Measurements from ENCODE around the gene PDP2. TPM values are rescaled to one million over a fixed set of nuclear protein-coding genes. Genes with fewer than 3 reads are reported as not detected.

The PDP2 gene
- total and polyA plus RNA-seq, 10 donors = 1.0 to 9.6 (median 5.6) TPM

GRCh38 chr16:66843191-66843590 is 37.1 kb upstream of the PDP2 start:
- Histone ChIP-seq H3K27me3 (replicated peaks in 1 of 7) (peaks cover 8 to 49% (median 26%) of the 10 kb centered on the region in 7 donors), H3K4me3 (no peak overlapping the region), H3K4me1 (peaks cover 7 to 16% (median 13%) of the 10 kb centered on the region in 6 donors), H3K27ac (no peak overlapping the region), H3K36me3 (no peaks in the 10 kb centered on the region), H3K9me3 (no peaks in the 10 kb centered on the region)
- 80 to 100% (median 94%) methylated on average over 2 of the region's 2 CpGs for WGBS, 5 donors
- DNase-seq = no peak
- intact Hi-C loops (cut with DNase I; ENCODE audit: low total_unique reads) = no loop called here
- TF ChIP-seq CTCF (IDR thresholded peaks at IDR 0.05 in 8 of 11, conservative IDR thresholded peaks at IDR 0.05 in 3 of 11) = no peak
- no peak for TF ChIP-seq POLR2A (IDR thresholded peaks at IDR 0.05)
- TF ChIP-seq POLR2AphosphoS5 (IDR thresholded peaks at IDR 0.05) = no peak

- intact Hi-C loops (cut with DNase I; ENCODE audit: low total_unique reads) = no loop called here
- Histone ChIP-seq H3K4me1 (peaks cover 7 to 16% (median 13%) of the 10 kb centered on the region in 6 donors), H3K27me3 (replicated peaks in 1 of 7) (peaks cover 8 to 57% (median 26%) of the 10 kb centered on the region in 7 donors), H3K27ac (no peak overlapping the region), H3K4me3 (peak overlapping the region in 6 of 8 donors; percentile 20 to 65 (median 35)), H3K36me3 (no peaks in the 10 kb centered on the region), H3K9me3 (no peaks in the 10 kb centered on the region)
- 14 to 48% (median 25%) methylated on average over 4 to 14 of the region's 14 CpGs for WGBS, 5 donors
- no peak for TF ChIP-seq POLR2AphosphoS5 (IDR thresholded peaks at IDR 0.05)
- TF ChIP-seq POLR2A (IDR thresholded peaks at IDR 0.05) = no peak
- TF ChIP-seq CTCF (IDR thresholded peaks at IDR 0.05 in 8 of 11, conservative IDR thresholded peaks at IDR 0.05 in 3 of 11) = no peak
- DNase-seq = no peak
These were observed 36.3 kb upstream of the PDP2 start for GRCh38 chr16:66844009-66844341.

- Histone ChIP-seq H3K9me3 (no peaks in the 10 kb centered on the region), H3K27me3 (replicated peaks in 1 of 7) (peaks cover 8 to 57% (median 26%) of the 10 kb centered on the region in 7 donors), H3K27ac (no peak within 1 kb of the TSS), H3K4me3 (peak within 1 kb of the TSS in 7 of 8 donors; percentile 20 to 65 (median 33)), H3K36me3 (no peaks in the 10 kb centered on the region), H3K4me1 (peaks cover 7 to 16% (median 13%) of the 10 kb centered on the region in 6 donors)
- intact Hi-C loops (cut with DNase I; ENCODE audit: low total_unique reads) = no loop called here
- DNase-seq = no peak
- no peak for TF ChIP-seq CTCF (IDR thresholded peaks at IDR 0.05 in 8 of 11, conservative IDR thresholded peaks at IDR 0.05 in 3 of 11)
- no peak for TF ChIP-seq POLR2AphosphoS5 (IDR thresholded peaks at IDR 0.05)
- no peak for TF ChIP-seq POLR2A (IDR thresholded peaks at IDR 0.05)
- 1 to 3% (median 1%) methylated on average over 25 to 79 of the region's 79 CpGs for WGBS, 5 donors
These were observed 35.8 kb upstream of the PDP2 start, which contains the start of gene CA7 for GRCh38 chr16:66844342-66845079. Gene CA7, plus strand, starts transcription at chr16:66844414. Its CDS starts 74 bp downstream, at chr16:66844488.

GRCh38 chr16:66845080-66845410 is 35.3 kb upstream of the PDP2 start:
- peaks cover 8 to 57% (median 26%) of the 10 kb centered on the region in 7 donors for H3K27me3 ChIP-seq (replicated peaks in 1 of 7)
- H3K9me3 ChIP-seq = no peaks in the 10 kb centered on the region
- no peak for TF ChIP-seq POLR2A (IDR thresholded peaks at IDR 0.05)
- no peak for TF ChIP-seq POLR2AphosphoS5 (IDR thresholded peaks at IDR 0.05)
- TF ChIP-seq CTCF (IDR thresholded peaks at IDR 0.05 in 8 of 11, conservative IDR thresholded peaks at IDR 0.05 in 3 of 11) = no peak
- intact Hi-C loops (cut with DNase I; ENCODE audit: low total_unique reads) = no loop called here
- peak overlapping the region in 5 of 8 donors; percentile 28 to 65 (median 37) for H3K4me3 ChIP-seq
- no peak overlapping the region for H3K27ac ChIP-seq
- 9 to 20% (median 16%) methylated on average over 10 of the region's 10 CpGs for WGBS, 5 donors
- H3K36me3 ChIP-seq = no peaks in the 10 kb centered on the region
- H3K4me1 ChIP-seq = peaks cover 7 to 16% (median 13%) of the 10 kb centered on the region in 6 donors
- no peak for DNase-seq
